Hepatocyte (in vitro differentiated cells): ENCODE results near the gene DEAF1. TPM values are rescaled to one million over a fixed set of nuclear protein-coding genes. Genes with fewer than 3 reads are reported as not detected.
"Not testable (repeated sequence)": the region's sequence is repeated elsewhere in the genome, so short reads cannot be mapped to it uniquely, and the experiment has no call there.

Experiments used
- DNase-seq: peaks from one replicate; pipeline ENCODE4 v3.0.0-alpha.2; 2016; ENCODE audit warnings: low spot score
- H2AFZ ChIP-seq: fragments of 200-600 bp; sonication (generic); 2 replicates; pipeline ENCODE4 v1.6.0; 2016; ENCODE audit warnings: antibody characterized with exemption, mild to moderate bottlenecking
- H3K27ac ChIP-seq: fragments of 200-600 bp; sonication (generic); 2 replicates; pipeline ENCODE4 v1.5.1; 2016; ENCODE audit warnings: mild to moderate bottlenecking
- H3K27me3 ChIP-seq: fragments of 200-600 bp; sonication (generic); 2 replicates; pipeline ENCODE4 v1.6.1; 2016
- H3K36me3 ChIP-seq: fragments of 200-600 bp; sonication (generic); replicated peaks from 2 replicates; pipeline ENCODE4 v1.5.1; 2016; ENCODE audit warnings: low read depth; ENCODE audit not compliant: insufficient read depth
- H3K4me1 ChIP-seq: fragments of 200-600 bp; sonication (generic); 2 replicates; pipeline ENCODE4 v1.5.1; 2016; ENCODE audit warnings: mild to moderate bottlenecking, moderate library complexity; ENCODE audit not compliant: insufficient read depth
- H3K4me2 ChIP-seq: fragments of 200-600 bp; sonication (generic); 2 replicates; pipeline ENCODE4 v1.6.0; 2016
- H3K4me3 ChIP-seq: fragments of 200-600 bp; sonication (generic); 2 replicates; pipeline ENCODE4 v1.5.1; 2016; ENCODE audit warnings: mild to moderate bottlenecking
- H3K79me2 ChIP-seq: fragments of 200-600 bp; sonication (generic); 2 replicates; pipeline ENCODE4 v1.6.0; 2017; ENCODE audit warnings: mild to moderate bottlenecking
- H3K9me2 ChIP-seq: fragments of 200-600 bp; sonication (generic); replicated peaks from 2 replicates; pipeline ENCODE4 v1.6.0; 2017; ENCODE audit warnings: mild to moderate bottlenecking; ENCODE audit not compliant: insufficient read depth
- H3K9me3 ChIP-seq: fragments of 200-600 bp; sonication (generic); 2 replicates; pipeline ENCODE4 v1.5.1; 2016; ENCODE audit warnings: low read depth, mild to moderate bottlenecking
- H4K20me1 ChIP-seq: fragments of 200-600 bp; sonication (generic); 2 replicates; pipeline ENCODE4 v1.6.0; 2016; ENCODE audit warnings: mild to moderate bottlenecking; ENCODE audit not compliant: insufficient read depth, poor library complexity, severe bottlenecking
- EZH2 ChIP-seq: fragments of 200-600 bp; sonication (generic); IDR thresholded peaks from 2 replicates; pipeline ENCODE4 v1.6.1; 2016; ENCODE audit warnings: antibody characterized with exemption, mild to moderate bottlenecking, borderline replicate concordance
- EZH2phosphoT487 ChIP-seq: fragments of 200-600 bp; sonication (generic); IDR thresholded peaks from one replicate; pipeline ENCODE4 v1.6.1; 2018; ENCODE audit warnings: antibody characterized with exemption, mild to moderate bottlenecking, low read depth, moderate library complexity; ENCODE audit not compliant: unreplicated experiment, severe bottlenecking
- WGBS: methylation state at CpG from one replicate; pipeline ENCODE4 v1.1.6; 2016; ENCODE audit warnings: low lambda C conversion rate; ENCODE audit errors: missing lambda C conversion rate; 5-methylcytosine and 5-hydroxymethylcytosine counted together
- polyA plus RNA-seq: library from polyadenylated mRNA; unstranded; fragments of >200 nt; fragmentation: Nextera tagmentation; extraction: Ambion mirVana; gene quantifications from 2 replicates; pipeline ENCODE4 v1.2.1, GENCODE V29; 2016
- total RNA-seq: library from RNA; depleted of rRNA; stranded (reverse); fragments of >200 nt; gene quantifications from 2 replicates; pipeline ENCODE4 v1.2.3, GENCODE V29; 2014
- TF ChIP-seq, protein P1 (sequence below): fragments of 200-600 bp; sonication (generic); IDR thresholded peaks from 2 replicates; pipeline ENCODE4 v1.5.1; 2016; ENCODE audit warnings: antibody characterized with exemption, mild to moderate bottlenecking; ENCODE audit not compliant: poor library complexity

Gene DEAF1
- total and polyA plus RNA-seq, 2 experiments from 2014 or later: 27.2 to 59.1 TPM

DNA sequence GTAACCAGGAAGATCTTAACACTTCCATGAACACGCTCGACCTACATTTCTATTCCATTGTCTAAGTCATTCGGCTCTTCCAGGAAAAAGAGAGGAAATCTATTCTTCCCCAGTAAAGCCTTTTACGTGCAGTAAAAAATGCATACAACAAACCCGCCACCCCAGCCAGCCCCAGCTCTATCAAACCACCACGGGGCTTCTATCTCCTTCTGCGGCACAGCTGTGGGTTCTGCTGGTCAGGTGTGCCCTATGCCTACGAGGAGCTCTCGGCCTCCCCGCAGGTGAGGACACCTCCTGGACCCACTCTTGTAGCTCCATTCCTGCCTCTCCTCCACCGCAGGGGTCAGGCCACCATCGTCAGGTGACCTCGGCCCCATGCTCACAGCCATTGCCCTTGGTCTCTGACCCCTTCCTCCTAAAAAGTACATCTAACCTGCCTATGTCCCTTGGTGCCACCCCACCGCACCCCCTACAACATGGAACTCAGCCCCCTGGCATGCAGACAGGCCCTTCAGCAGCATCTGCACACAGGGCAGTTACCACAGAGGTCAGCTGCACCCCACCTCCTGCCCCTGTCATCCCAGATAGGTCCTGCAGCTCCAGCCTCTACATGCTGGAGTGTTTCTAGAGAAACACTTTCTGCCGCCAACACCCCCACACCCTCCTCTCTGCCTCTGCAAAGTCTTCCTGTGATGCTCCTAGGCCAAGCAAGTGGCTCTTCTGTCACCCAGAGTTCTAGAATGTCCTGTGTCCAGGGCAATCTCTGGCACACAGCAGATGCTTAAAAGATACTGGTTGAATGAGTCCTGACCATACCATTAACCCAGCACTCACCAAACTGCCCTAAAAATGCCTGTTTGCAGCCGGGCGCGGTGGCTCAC lies 3.1 kb downstream of the DEAF1 start:
- Histone ChIP-seq H3K4me1 (peaks cover 25% of the 10 kb centered on the region), H3K9me3 (no peaks in the 10 kb centered on the region), H3K4me3 (no peak overlapping the region), H3K9me2 (no peaks in the 10 kb centered on the region), H3K27ac (no peak overlapping the region), H3K36me3 (no peaks in the 10 kb centered on the region), H4K20me1 (peaks cover 15% of the 10 kb centered on the region), H2AFZ (no peak overlapping the region), H3K27me3 (no peaks in the 10 kb centered on the region), H3K79me2 (peaks cover 55% of the 10 kb centered on the region), H3K4me2 (no peak overlapping the region)
- no peak for DNase-seq
- 87% methylated on average over 18 of the region's 18 CpGs for WGBS
- no peak for TF ChIP-seq EZH2
- TF ChIP-seq, protein P1, sequence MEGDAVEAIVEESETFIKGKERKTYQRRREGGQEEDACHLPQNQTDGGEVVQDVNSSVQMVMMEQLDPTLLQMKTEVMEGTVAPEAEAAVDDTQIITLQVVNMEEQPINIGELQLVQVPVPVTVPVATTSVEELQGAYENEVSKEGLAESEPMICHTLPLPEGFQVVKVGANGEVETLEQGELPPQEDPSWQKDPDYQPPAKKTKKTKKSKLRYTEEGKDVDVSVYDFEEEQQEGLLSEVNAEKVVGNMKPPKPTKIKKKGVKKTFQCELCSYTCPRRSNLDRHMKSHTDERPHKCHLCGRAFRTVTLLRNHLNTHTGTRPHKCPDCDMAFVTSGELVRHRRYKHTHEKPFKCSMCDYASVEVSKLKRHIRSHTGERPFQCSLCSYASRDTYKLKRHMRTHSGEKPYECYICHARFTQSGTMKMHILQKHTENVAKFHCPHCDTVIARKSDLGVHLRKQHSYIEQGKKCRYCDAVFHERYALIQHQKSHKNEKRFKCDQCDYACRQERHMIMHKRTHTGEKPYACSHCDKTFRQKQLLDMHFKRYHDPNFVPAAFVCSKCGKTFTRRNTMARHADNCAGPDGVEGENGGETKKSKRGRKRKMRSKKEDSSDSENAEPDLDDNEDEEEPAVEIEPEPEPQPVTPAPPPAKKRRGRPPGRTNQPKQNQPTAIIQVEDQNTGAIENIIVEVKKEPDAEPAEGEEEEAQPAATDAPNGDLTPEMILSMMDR: no peak
- no peak for TF ChIP-seq EZH2phosphoT487

DNA sequence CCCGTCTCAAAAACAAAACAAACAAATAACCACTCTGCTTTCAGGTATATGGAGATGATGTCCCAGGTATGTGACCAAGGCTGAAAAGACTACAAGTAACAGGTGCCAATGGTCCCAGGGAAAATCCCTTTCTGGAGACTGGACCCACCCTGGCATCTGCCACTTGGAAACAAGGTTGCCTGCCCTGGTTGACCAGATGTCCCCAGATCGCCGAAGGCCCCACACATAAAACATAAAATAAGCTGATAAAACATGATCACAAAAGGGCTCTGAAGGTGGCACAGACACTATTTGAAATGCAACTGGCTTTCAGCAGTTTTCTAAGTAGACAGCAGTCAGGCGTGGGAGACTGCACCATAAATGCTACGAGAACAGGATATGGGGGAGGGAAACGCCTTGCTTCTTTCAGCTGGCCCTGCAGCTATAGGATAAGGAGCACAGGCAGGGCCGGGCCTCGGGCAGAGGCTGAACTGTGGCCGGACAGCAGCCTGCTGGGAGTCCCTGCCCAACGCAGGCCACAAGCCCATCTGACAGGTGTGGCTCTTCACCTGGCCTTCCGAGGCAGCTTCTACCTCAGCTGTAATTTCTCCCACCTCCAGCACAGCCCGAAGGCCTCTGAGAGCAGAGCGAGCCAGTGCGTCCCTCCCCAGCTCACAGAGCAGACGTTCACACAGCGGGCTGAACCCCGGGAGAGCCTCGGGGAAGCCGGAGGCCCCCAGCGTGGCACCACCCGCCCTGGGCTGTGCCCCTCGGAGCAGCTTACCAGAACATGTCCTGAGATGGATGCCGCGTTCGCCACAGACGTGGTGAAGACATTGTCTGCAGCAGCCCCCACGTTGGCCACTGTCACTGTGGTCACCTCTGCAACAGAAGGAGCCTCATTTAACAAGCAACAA lies 4.0 kb downstream of the DEAF1 start:
- TF ChIP-seq EZH2 (no peak), EZH2phosphoT487 (no peak)
- Histone ChIP-seq H3K27ac (peak overlapping the region; percentile 24), H3K9me3 (no peaks in the 10 kb centered on the region), H3K27me3 (no peaks in the 10 kb centered on the region), H2AFZ (no peak overlapping the region), H3K4me3 (no peak overlapping the region), H3K9me2 (no peaks in the 10 kb centered on the region), H3K36me3 (no peaks in the 10 kb centered on the region), H3K4me1 (peaks cover 19% of the 10 kb centered on the region), H3K79me2 (peaks cover 47% of the 10 kb centered on the region), H3K4me2 (no peak overlapping the region), H4K20me1 (peaks cover 15% of the 10 kb centered on the region)
- peak; percentile 65 for DNase-seq
- WGBS: 79% methylated on average over 27 of the region's 27 CpGs

GRCh38 chr11:690244-690643 lies 4.8 kb downstream of the DEAF1 start:
- not testable (repeated sequence) for H3K36me3 ChIP-seq, H2AFZ ChIP-seq, H3K27ac ChIP-seq, H3K9me2 ChIP-seq, DNase-seq, H3K4me3 ChIP-seq, H3K4me2 ChIP-seq, H3K27me3 ChIP-seq, H3K9me3 ChIP-seq
- WGBS: 87% methylated on average over 3 of the region's 3 CpGs
- Histone ChIP-seq H3K79me2 (peaks cover 47% of the 10 kb centered on the region), H3K4me1 (peaks cover 19% of the 10 kb centered on the region), H4K20me1 (peaks cover 15% of the 10 kb centered on the region)

GRCh38 chr11:689625-690024 lies 5.4 kb downstream of the DEAF1 start:
- Histone ChIP-seq H3K36me3 (no peaks in the 10 kb centered on the region), H3K27me3 (no peaks in the 10 kb centered on the region), H3K4me1 (peaks cover 19% of the 10 kb centered on the region), H3K4me2 (no peak overlapping the region), H3K27ac (no peak overlapping the region), H2AFZ (no peak overlapping the region), H3K4me3 (no peak overlapping the region), H4K20me1 (peaks cover 15% of the 10 kb centered on the region), H3K9me3 (no peaks in the 10 kb centered on the region), H3K79me2 (peaks cover 47% of the 10 kb centered on the region), H3K9me2 (no peaks in the 10 kb centered on the region)
- DNase-seq: no peak
- 93% methylated on average over 7 of the region's 7 CpGs for WGBS
- TF ChIP-seq EZH2: no peak
- no peak for TF ChIP-seq EZH2phosphoT487
- TF ChIP-seq, protein P1: no peak
